K562 (cell line): ENCODE measurements around the gene EYA4. TPM values are rescaled to one million over a fixed set of nuclear protein-coding genes. Genes with fewer than 3 reads are reported as not detected.

Experiments used
- ATAC-seq: fragments of 200-7000 bp; cut with Tn5 transposase; 3 replicates; pipeline ENCODE4 v1.9.1; 2020; ENCODE audit warnings: moderate library complexity
- BruUV-seq: library from RNA; stranded (reverse); fragments of 400-500 nt; replicated peaks from 2 replicates; lab custom pipeline; 2021; lab: Mats Ljungman, UMichigan
- CTCF ChIA-PET: fragments of 300-600 bp; formaldehyde crosslinking; extraction: SDS; loops from one replicate; lab custom pipeline; 2021; ENCODE audit warnings: low intra/inter-chr PET ratio; lab: Yijun Ruan, JAX
- POLR2A ChIA-PET: fragments of 300-600, 350-650 bp; sonication (Branson Sonifier 250); formaldehyde crosslinking; extraction: SDS; loops from one replicate; lab custom pipeline; 2021; ENCODE audit warnings: antibody characterized with exemption, inconsistent platforms; lab: Yijun Ruan, JAX
- DNase-seq, 4 experiments: peaks; one replicate each; pipeline versions ENCODE4 v3.0.0 to v3.0.0-alpha.2; 2011 to 2018; ENCODE audit warnings: low spot score in 3 of 4, mixed read lengths in 3 of 4; ENCODE audit errors: extremely low read depth in 1 of 4
- FAIRE-seq: peaks from 2 replicates; lab custom pipeline; 2011; peaks lifted over from hg19 to GRCh38; lab: Jason Lieb, UNC
- H2AFZ ChIP-seq: 2 replicates; pipeline ENCODE4 v1.6.0; 2011; ENCODE audit warnings: low read depth, low read length, control low read depth, inconsistent platforms
- H3K27ac ChIP-seq: fragments of 200-600 bp; 3 replicates; pipeline ENCODE4 v1.8.0; 2011; ENCODE audit warnings: low read depth, mild to moderate bottlenecking, control low read depth, inconsistent platforms, low read length, moderate library complexity, mixed read lengths; ENCODE audit errors: extremely low read depth
- H3K27me3 ChIP-seq, 2 experiments: fragments of 300-600 bp in 1 of 2; 2 replicates in 1 of 2; 3 replicates in 1 of 2; pipeline versions ENCODE4 v1.6.0 to v1.8.0; 2011; ENCODE audit warnings: inconsistent platforms in 2 of 2, low read length in 2 of 2, mild to moderate bottlenecking in 1 of 2, mixed read lengths in 1 of 2, moderate library complexity in 1 of 2; ENCODE audit not compliant: control insufficient read depth in 2 of 2, insufficient read depth in 2 of 2
- H3K36me3 ChIP-seq: fragments of 300-600 bp; 3 replicates; pipeline ENCODE4 v1.8.0; 2011; ENCODE audit warnings: mild to moderate bottlenecking, low read length, inconsistent platforms; ENCODE audit not compliant: control insufficient read depth, insufficient read depth
- H3K4me1 ChIP-seq, 2 experiments: fragments of 200-600 bp in 1 of 2; replicated peaks in 1 of 2; 2 replicates in 1 of 2; 3 replicates in 1 of 2; pipeline versions ENCODE4 v1.5.1 to v1.8.0; 2011; ENCODE audit warnings: inconsistent platforms in 2 of 2, low read length in 2 of 2, mild to moderate bottlenecking in 1 of 2, mixed read lengths in 1 of 2, moderate library complexity in 1 of 2; ENCODE audit not compliant: control insufficient read depth in 2 of 2, insufficient read depth in 2 of 2
- H3K4me2 ChIP-seq: 2 replicates; pipeline ENCODE4 v1.6.1; 2011; ENCODE audit warnings: low read length, control low read depth, inconsistent platforms, mixed read lengths; ENCODE audit not compliant: insufficient read depth
- H3K4me3 ChIP-seq: fragments of 200-600 bp; sonication (generic), shearing (Covaris generic); 2 replicates; pipeline ENCODE4 v1.5.1; 2016; ENCODE audit warnings: control low read depth, inconsistent platforms
- H3K79me2 ChIP-seq: fragments of 200-600 bp; 3 replicates; pipeline ENCODE4 v1.8.0; 2011; ENCODE audit warnings: low read length, inconsistent platforms; ENCODE audit not compliant: control insufficient read depth, insufficient read depth
- H3K9ac ChIP-seq, 2 experiments: 2 replicates each; pipeline versions ENCODE4 v1.6.0 to v1.6.1; 2011; ENCODE audit warnings: low read depth in 2 of 2, low read length in 2 of 2, control low read depth in 1 of 2, inconsistent platforms in 1 of 2, mild to moderate bottlenecking in 1 of 2, mixed read lengths in 1 of 2; ENCODE audit not compliant: insufficient read depth in 1 of 2
- H3K9me1 ChIP-seq: one replicate; pipeline ENCODE4 v1.6.0; 2011; ENCODE audit warnings: inconsistent platforms, mild to moderate bottlenecking, low read length, moderate library complexity; ENCODE audit not compliant: control insufficient read depth, insufficient read depth
- H3K9me3 ChIP-seq: replicated peaks from 2 replicates; pipeline ENCODE4 v1.5.1; 2011; ENCODE audit warnings: low read depth, low read length, inconsistent platforms; ENCODE audit not compliant: control insufficient read depth, insufficient read depth
- H4K20me1 ChIP-seq: replicated peaks from 2 replicates; pipeline ENCODE4 v1.6.1; 2011; ENCODE audit warnings: low read length, inconsistent platforms, mixed read lengths; ENCODE audit not compliant: control insufficient read depth, insufficient read depth
- CHD1 ChIP-seq: fragments of 200-600 bp; sonication (generic); IDR thresholded peaks from one replicate; pipeline ENCODE4 v1.6.1; 2012; ENCODE audit warnings: mild to moderate bottlenecking, moderate library complexity, low read length, inconsistent platforms
- CREB3L1 ChIP-seq: fragments of 450-650 bp; IDR thresholded peaks from 2 replicates; pipeline ENCODE4 v1.6.1; 2014; ENCODE audit warnings: low read depth, mild to moderate bottlenecking, moderate library complexity, borderline replicate concordance
- DPF2 ChIP-seq: fragments of 450-650 bp; IDR thresholded peaks from 2 replicates; pipeline ENCODE4 v1.6.1; 2016
- FOXK1 ChIP-seq: sonication (generic); formaldehyde crosslinking; IDR thresholded peaks from 2 replicates; pipeline ENCODE4 v1.8.0; 2022; ENCODE audit warnings: missing genetic modification reagents, mild to moderate bottlenecking, borderline replicate concordance
- KDM5B ChIP-seq: fragments of 200-600 bp; sonication (generic); IDR thresholded peaks from 2 replicates; pipeline ENCODE4 v1.6.1; 2012; ENCODE audit warnings: low read depth, mild to moderate bottlenecking, moderate library complexity, low read length, control low read depth, inconsistent platforms; ENCODE audit not compliant: insufficient replicate concordance
- MYBL2 ChIP-seq, 2 experiments: fragments of 450-650 bp in 1 of 2; sonication (generic) in 1 of 2; formaldehyde crosslinking in 1 of 2; IDR thresholded peaks; 2 replicates each; pipeline versions ENCODE4 v1.6.1 to v1.8.1; 2017 to 2022; ENCODE audit warnings: borderline replicate concordance in 1 of 2, inconsistent platforms in 1 of 2, low read depth in 1 of 2, mild to moderate bottlenecking in 1 of 2, missing genetic modification reagents in 1 of 2, moderate library complexity in 1 of 2
- NFIX ChIP-seq: fragments of 250-450 bp; sonication (Bioruptor Pico); IDR thresholded peaks from 2 replicates; pipeline ENCODE4 v1.4.0; 2020; ENCODE audit warnings: low read depth, mild to moderate bottlenecking, moderate library complexity
- SETDB1 ChIP-seq: IDR thresholded peaks from one replicate; pipeline ENCODE4 v1.6.1; 2012; ENCODE audit warnings: low read length, control low read depth, inconsistent platforms
- SMARCA4 ChIP-seq: fragments of 450-650 bp; IDR thresholded peaks from 2 replicates; pipeline ENCODE4 v1.6.1; 2016
- ZNF140 ChIP-seq: fragments of 250-450 bp; sonication (Bioruptor Pico); IDR thresholded peaks from 2 replicates; pipeline ENCODE4 v1.8.0; 2021; ENCODE audit warnings: moderate library complexity, mild to moderate bottlenecking, inconsistent platforms
- ZNF175 ChIP-seq: fragments of 200-800 bp; sonication (Bioruptor generic); IDR thresholded peaks from 2 replicates; pipeline ENCODE4 v1.6.1; 2016; ENCODE audit warnings: low read depth, mild to moderate bottlenecking, missing genetic modification characterization, missing compliant biosample characterization
- ZNF324 ChIP-seq: fragments of 250-450 bp; sonication (Bioruptor Pico); IDR thresholded peaks from 2 replicates; pipeline ENCODE4 v1.4.0; 2020; ENCODE audit warnings: mild to moderate bottlenecking
- WGBS: fragments of 100-300 bp; shearing (Covaris generic); methylation state at CpG from one replicate; pipeline ENCODE4 v1.1.6; 2016; ENCODE audit warnings: low coverage, mixed read lengths; ENCODE audit not compliant: insufficient coverage; ENCODE audit errors: missing lambda C conversion rate; 5-methylcytosine and 5-hydroxymethylcytosine counted together
- in situ Hi-C: fragments of 300-500 bp; cut with MboI; formaldehyde crosslinking; loops from 4 replicates; pipeline ENCODE4 v1.15.0; 2018; ENCODE audit warnings: inconsistent platforms, mixed read lengths
- intact Hi-C: fragments of 100-400 bp; cut with micrococcal nuclease; formaldehyde crosslinking; loops from 2 replicates; pipeline ENCODE4 v1.14.2; 2022
- polyA plus RNA-seq, 8 experiments: library from polyadenylated mRNA; depleted of rRNA in 4 of 8; stranded (reverse) in 5 of 8; unstranded in 3 of 8; fragments of >200 nt; fragmentation: Nextera tagmentation in 2 of 8; fragmentation: Illumina TruSeq in 1 of 8; extraction: Ambion mirVana in 2 of 8; extraction: Trizol in 1 of 8; gene quantifications; 2 replicates each; pipeline versions ENCODE4 v1.2.1 to v1.2.3, GENCODE V29; 2011 to 2014; ENCODE audit warnings: inconsistent platforms in 1 of 8, missing spikeins in 1 of 8
- total RNA-seq, 7 experiments: library from RNA; depleted of rRNA in 6 of 7; stranded (reverse); fragments of >200 nt in 6 of 7; fragmentation: Illumina TruSeq in 2 of 7; extraction: Trizol in 2 of 7; gene quantifications; 2 replicates each; pipeline versions ENCODE4 v1.2.1 to v1.2.3, GENCODE V29; 2011 to 2021; ENCODE audit warnings: low replicate concordance in 1 of 7

The EYA4 gene
- total and polyA plus RNA-seq, 9 of the 15 experiments (the other 6 are each of a cell fraction or from before 2014, with no cell fraction given): 0.03 to 0.04 TPM; not detected in 7

GRCh38 chr6:133418108-133418507 is 177.0 kb downstream of the EYA4 start (continued):
- TF ChIP-seq MYBL2 (IDR thresholded peaks at IDR 0.05; ENCODE audit: low read depth) (no peak), MYBL2 (CRISPR knock-in tag; IDR thresholded peaks at IDR 0.05; ENCODE audit: borderline replicate concordance) (no peak), SETDB1 (no peak), CREB3L1 (no peak), CHD1 (no peak), NFIX (no peak), ZNF175 (CRISPR knock-in tag) (no peak)

GRCh38 chr6:133423242-133423641 is 182.1 kb downstream of the EYA4 start:
- Histone ChIP-seq H3K4me3 (no peak overlapping the region), H4K20me1 (no peaks in the 10 kb centered on the region), H3K79me2 (no peaks in the 10 kb centered on the region)
- in situ Hi-C loops: no loop called here
- TF ChIP-seq ZNF140 (CRISPR knock-in tag) (no peak), ZNF324 (CRISPR knock-in tag) (no peak), SMARCA4 (no peak), FOXK1 (CRISPR knock-in tag) (no peak), DPF2 (no peak), KDM5B (no peak)
- TF ChIP-seq, all 486 proteins: peak for 0
- Histone ChIP-seq H3K27me3 (no peaks in the 10 kb centered on the region), H2AFZ (no peak overlapping the region), H3K9me1 (no peaks in the 10 kb centered on the region), H3K4me1 (no peaks in the 10 kb centered on the region), H3K36me3 (no peaks in the 10 kb centered on the region), H3K9me3 (no peaks in the 10 kb centered on the region), H3K4me2 (no peak overlapping the region), H3K9ac (no peak overlapping the region), H3K27ac (no peak overlapping the region)
- no peak for ATAC-seq
- 0% methylated on average over 2 of the region's 2 CpGs for WGBS
- intact Hi-C loops: no loop called here
- FAIRE-seq: no peak
- BruUV-seq: no TSS peak
- ChIA-PET CTCF (no interaction called here), POLR2A (no interaction called here)
- DNase-seq: no peak
